GM12878 (cell line): ENCODE measurements around the gene ODAPH. TPM values are rescaled to one million over a fixed set of nuclear protein-coding genes. Genes with fewer than 3 reads are reported as not detected.

ENCODE experiments used
- ATAC-seq: fragments of 200-7000 bp; cut with Tn5 transposase; 3 replicates; pipeline ENCODE4 v1.9.1; 2020; ENCODE audit warnings: mild to moderate bottlenecking, moderate library complexity
- BruUV-seq: library from RNA; stranded (reverse); fragments of 400-500 nt; replicated peaks from 2 replicates; lab custom pipeline; 2021; lab: Mats Ljungman, UMichigan
- CTCF ChIA-PET: fragments of 300-600 bp; sonication (Branson Sonifier 250); formaldehyde crosslinking; extraction: SDS; loops from one replicate; lab custom pipeline; 2021; ENCODE audit warnings: inconsistent platforms; lab: Yijun Ruan, JAX
- POLR2A ChIA-PET: fragments of 350-600 bp; formaldehyde crosslinking; extraction: SDS; loops from one replicate; lab custom pipeline; 2021; ENCODE audit warnings: inconsistent platforms; lab: Charles Lee
- RAD21 ChIA-PET: fragments of 300-600 bp; sonication (Branson Sonifier 250); formaldehyde crosslinking; loops from one replicate; lab custom pipeline; 2023; ENCODE audit warnings: antibody characterized with exemption; ENCODE audit not compliant: unreplicated experiment; lab: Charles Lee
- SMC1A ChIA-PET: fragments of 300-600 bp; sonication (Branson Sonifier 250); formaldehyde crosslinking; loops from one replicate; lab custom pipeline; 2023; ENCODE audit not compliant: unreplicated experiment, uncharacterized antibody; lab: Charles Lee
- DNase-seq: peaks from one replicate; pipeline ENCODE4 v3.0.0-alpha.2; 2011; ENCODE audit warnings: low read depth, low spot score
- FAIRE-seq: peaks from 3 replicates; lab custom pipeline; 2011; peaks lifted over from hg19 to GRCh38; lab: Jason Lieb, UNC
- H2AFZ ChIP-seq: 2 replicates; pipeline ENCODE4 v1.6.0; 2011; ENCODE audit warnings: low read depth, low read length, control low read depth; ENCODE audit not compliant: control insufficient read depth
- H3K27ac ChIP-seq: 2 replicates; pipeline ENCODE4 v1.5.1; 2011; ENCODE audit warnings: control low read depth; ENCODE audit not compliant: control insufficient read depth, insufficient read depth
- H3K27me3 ChIP-seq, 2 experiments: replicated peaks in 1 of 2; 2 replicates each; pipeline versions ENCODE4 v1.6.0 to v1.6.1; 2011; ENCODE audit warnings: low read length in 1 of 2; ENCODE audit not compliant: control insufficient read depth in 2 of 2, insufficient read depth in 2 of 2
- H3K36me3 ChIP-seq, 2 experiments: 2 replicates each; pipeline ENCODE4 v1.5.1; 2011; ENCODE audit warnings: low read length in 1 of 2; ENCODE audit not compliant: control insufficient read depth in 2 of 2, insufficient read depth in 2 of 2
- H3K4me1 ChIP-seq: 2 replicates; pipeline ENCODE4 v1.6.1; 2011; ENCODE audit warnings: mild to moderate bottlenecking, low read length, moderate library complexity, mixed read lengths; ENCODE audit not compliant: control insufficient read depth, insufficient read depth
- H3K4me2 ChIP-seq: 2 replicates; pipeline ENCODE4 v1.6.0; 2011; ENCODE audit warnings: control low read depth; ENCODE audit not compliant: control insufficient read depth, insufficient read depth
- H3K4me3 ChIP-seq: fragments of 200-600 bp; sonication (generic); 2 replicates; pipeline ENCODE4 v1.5.1; 2016
- H3K79me2 ChIP-seq: 2 replicates; pipeline ENCODE4 v1.6.0; 2011; ENCODE audit warnings: low read length; ENCODE audit not compliant: control insufficient read depth, insufficient read depth
- H3K9ac ChIP-seq: 2 replicates; pipeline ENCODE4 v1.8.0; 2011; ENCODE audit warnings: low read length, control low read depth, mixed read lengths; ENCODE audit not compliant: control insufficient read depth, insufficient read depth
- H3K9me3 ChIP-seq: replicated peaks from 3 replicates; pipeline ENCODE4 v1.5.1; 2011; ENCODE audit warnings: mild to moderate bottlenecking, low read length; ENCODE audit not compliant: control insufficient read depth, insufficient read depth
- H4K20me1 ChIP-seq: 2 replicates; pipeline ENCODE4 v1.6.0; 2011; ENCODE audit not compliant: control insufficient read depth, insufficient read depth
- BCL11A ChIP-seq: IDR thresholded peaks from 2 replicates; pipeline ENCODE4 v1.6.1; 2011; ENCODE audit warnings: low read depth, low read length
- PAX5 ChIP-seq: IDR thresholded peaks from 2 replicates; pipeline ENCODE4 v1.6.1; 2011; ENCODE audit warnings: low read depth, low read length, borderline replicate concordance
- SIX5 ChIP-seq: IDR thresholded peaks from 2 replicates; pipeline ENCODE4 v1.6.1; 2011; ENCODE audit warnings: mild to moderate bottlenecking, low read depth, low read length, moderate library complexity; ENCODE audit not compliant: severe bottlenecking
- SREBF1 ChIP-seq: IDR thresholded peaks from 2 replicates; pipeline ENCODE4 v1.6.1; 2012; ENCODE audit warnings: mild to moderate bottlenecking, low read length
- TBL1XR1 ChIP-seq: IDR thresholded peaks from 2 replicates; pipeline ENCODE4 v1.6.1; 2012; ENCODE audit warnings: low read depth, low read length, improper control_type of control experiment
- WRNIP1 ChIP-seq: IDR thresholded peaks from 2 replicates; pipeline ENCODE4 v1.6.1; 2011; ENCODE audit warnings: low read depth, low read length, improper control_type of control experiment, borderline replicate concordance
- WGBS: methylation state at CpG from one replicate; pipeline ENCODE4 v1.1.6; 2016; ENCODE audit warnings: low lambda C conversion rate; ENCODE audit not compliant: insufficient replicate concordance, insufficient coverage; ENCODE audit errors: missing lambda C conversion rate; 5-methylcytosine and 5-hydroxymethylcytosine counted together
- in situ Hi-C: fragments of 300-500 bp; cut with MboI; formaldehyde crosslinking; loops from 9 replicates; pipeline ENCODE4 v1.14.3; 2018; ENCODE audit warnings: mixed read lengths
- intact Hi-C: fragments of 100-400 bp; cut with micrococcal nuclease; formaldehyde crosslinking; loops from one replicate; pipeline ENCODE4 v1.14.2; 2022; ENCODE audit not compliant: unreplicated experiment
- polyA plus RNA-seq, 11 experiments: library from polyadenylated mRNA; depleted of rRNA in 4 of 11; unstranded in 6 of 11; stranded (reverse) in 5 of 11; fragments of >200 nt; fragmentation: Nextera tagmentation in 4 of 11; fragmentation: Illumina TruSeq in 1 of 11; extraction: Ambion mirVana in 4 of 11; extraction: Trizol in 1 of 11; gene quantifications; 1 replicate in 1 of 11; 2 replicates in 10 of 11; pipeline versions ENCODE4 v1.2.1 to v1.2.3, GENCODE V29; 2011 to 2016; ENCODE audit warnings: inconsistent platforms in 2 of 11, missing spikeins in 2 of 11, low read depth in 1 of 11
- total RNA-seq, 4 experiments: library from RNA; depleted of rRNA in 3 of 4; stranded (reverse); fragments of >200 nt in 3 of 4; fragmentation: Illumina TruSeq in 1 of 4; extraction: Trizol in 1 of 4; gene quantifications; 2 replicates each; pipeline versions ENCODE4 v1.2.1 to v1.2.3, GENCODE V29; 2013 to 2021
- TF ChIP-seq, protein P1 (sequence below): fragments of 450-650 bp; IDR thresholded peaks from 2 replicates; pipeline ENCODE4 v1.6.1; 2017; ENCODE audit warnings: mild to moderate bottlenecking, low read depth, inconsistent platforms; ENCODE audit not compliant: poor library complexity, severe bottlenecking
- TF ChIP-seq, protein P2 (sequence below): IDR thresholded peaks from 2 replicates; pipeline ENCODE4 v1.6.1; 2012; ENCODE audit warnings: improper control_type of control experiment, low read depth, low read length; ENCODE audit not compliant: insufficient replicate concordance

The ODAPH gene
- total and polyA plus RNA-seq, 10 of the 15 experiments (the other 5 are each of a cell fraction or from before 2014, with no cell fraction given) = 0.06 to 0.13 (median 0.12) TPM; not detected in 6

DNA sequence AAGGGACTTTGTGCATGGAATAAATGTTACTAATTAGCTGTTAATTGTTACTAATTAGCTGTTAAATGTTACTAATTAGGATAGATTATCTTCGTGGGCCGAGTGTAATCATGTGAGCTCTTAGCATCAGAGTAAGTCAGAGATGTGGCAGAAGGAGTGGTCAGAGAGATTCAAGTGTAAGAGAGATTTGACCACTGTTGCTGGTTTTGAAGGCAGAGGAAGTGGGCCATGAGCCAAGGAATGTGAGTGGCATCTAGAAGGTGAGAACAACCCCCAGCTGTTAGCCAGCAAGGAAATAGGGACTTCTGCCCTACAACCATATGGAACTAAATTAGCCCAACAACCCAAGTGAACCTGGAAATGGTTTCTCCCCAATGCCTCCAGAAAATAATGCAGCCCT is 28.2 kb downstream of the ODAPH start (continued):
- no peak for TF ChIP-seq PAX5

DNA sequence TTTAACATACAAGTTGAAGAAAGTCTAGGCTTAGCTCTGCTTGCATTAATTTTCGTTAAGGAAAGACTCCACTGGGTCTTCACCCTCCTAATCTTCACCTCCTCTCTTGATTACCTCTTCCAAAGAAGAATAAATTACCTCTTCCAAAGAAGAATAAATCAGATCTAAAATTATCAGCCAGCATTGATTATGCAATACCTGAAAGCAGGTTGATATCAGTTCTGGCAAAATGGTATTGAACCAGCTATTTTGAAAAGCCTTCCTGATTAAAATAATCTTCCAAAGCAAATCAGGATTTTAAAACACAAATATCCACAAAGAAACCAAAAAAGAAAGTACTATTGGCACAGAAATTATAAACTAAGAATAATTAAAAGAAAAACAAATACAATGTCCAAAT is 37.5 kb downstream of the ODAPH start:
- intact Hi-C loops = no loop called here
- CTCF ChIA-PET = interaction anchor here (0.6 kb wide), 1 partner anchor 31 kb away, joined by 3 read pairs; no protein-coding TSS in a partner anchor
- H3K36me3 ChIP-seq = no peaks in the 10 kb centered on the region
- H3K4me3 ChIP-seq = no peak overlapping the region
- TF ChIP-seq, protein P1, sequence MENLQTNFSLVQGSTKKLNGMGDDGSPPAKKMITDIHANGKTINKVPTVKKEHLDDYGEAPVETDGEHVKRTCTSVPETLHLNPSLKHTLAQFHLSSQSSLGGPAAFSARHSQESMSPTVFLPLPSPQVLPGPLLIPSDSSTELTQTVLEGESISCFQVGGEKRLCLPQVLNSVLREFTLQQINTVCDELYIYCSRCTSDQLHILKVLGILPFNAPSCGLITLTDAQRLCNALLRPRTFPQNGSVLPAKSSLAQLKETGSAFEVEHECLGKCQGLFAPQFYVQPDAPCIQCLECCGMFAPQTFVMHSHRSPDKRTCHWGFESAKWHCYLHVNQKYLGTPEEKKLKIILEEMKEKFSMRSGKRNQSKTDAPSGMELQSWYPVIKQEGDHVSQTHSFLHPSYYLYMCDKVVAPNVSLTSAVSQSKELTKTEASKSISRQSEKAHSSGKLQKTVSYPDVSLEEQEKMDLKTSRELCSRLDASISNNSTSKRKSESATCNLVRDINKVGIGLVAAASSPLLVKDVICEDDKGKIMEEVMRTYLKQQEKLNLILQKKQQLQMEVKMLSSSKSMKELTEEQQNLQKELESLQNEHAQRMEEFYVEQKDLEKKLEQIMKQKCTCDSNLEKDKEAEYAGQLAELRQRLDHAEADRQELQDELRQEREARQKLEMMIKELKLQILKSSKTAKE = no peak
- TF ChIP-seq SIX5 = no peak
- no peak for TF ChIP-seq SREBF1
- no peak for TF ChIP-seq WRNIP1
- TF ChIP-seq TBL1XR1 = no peak
- TF ChIP-seq, protein P2, sequence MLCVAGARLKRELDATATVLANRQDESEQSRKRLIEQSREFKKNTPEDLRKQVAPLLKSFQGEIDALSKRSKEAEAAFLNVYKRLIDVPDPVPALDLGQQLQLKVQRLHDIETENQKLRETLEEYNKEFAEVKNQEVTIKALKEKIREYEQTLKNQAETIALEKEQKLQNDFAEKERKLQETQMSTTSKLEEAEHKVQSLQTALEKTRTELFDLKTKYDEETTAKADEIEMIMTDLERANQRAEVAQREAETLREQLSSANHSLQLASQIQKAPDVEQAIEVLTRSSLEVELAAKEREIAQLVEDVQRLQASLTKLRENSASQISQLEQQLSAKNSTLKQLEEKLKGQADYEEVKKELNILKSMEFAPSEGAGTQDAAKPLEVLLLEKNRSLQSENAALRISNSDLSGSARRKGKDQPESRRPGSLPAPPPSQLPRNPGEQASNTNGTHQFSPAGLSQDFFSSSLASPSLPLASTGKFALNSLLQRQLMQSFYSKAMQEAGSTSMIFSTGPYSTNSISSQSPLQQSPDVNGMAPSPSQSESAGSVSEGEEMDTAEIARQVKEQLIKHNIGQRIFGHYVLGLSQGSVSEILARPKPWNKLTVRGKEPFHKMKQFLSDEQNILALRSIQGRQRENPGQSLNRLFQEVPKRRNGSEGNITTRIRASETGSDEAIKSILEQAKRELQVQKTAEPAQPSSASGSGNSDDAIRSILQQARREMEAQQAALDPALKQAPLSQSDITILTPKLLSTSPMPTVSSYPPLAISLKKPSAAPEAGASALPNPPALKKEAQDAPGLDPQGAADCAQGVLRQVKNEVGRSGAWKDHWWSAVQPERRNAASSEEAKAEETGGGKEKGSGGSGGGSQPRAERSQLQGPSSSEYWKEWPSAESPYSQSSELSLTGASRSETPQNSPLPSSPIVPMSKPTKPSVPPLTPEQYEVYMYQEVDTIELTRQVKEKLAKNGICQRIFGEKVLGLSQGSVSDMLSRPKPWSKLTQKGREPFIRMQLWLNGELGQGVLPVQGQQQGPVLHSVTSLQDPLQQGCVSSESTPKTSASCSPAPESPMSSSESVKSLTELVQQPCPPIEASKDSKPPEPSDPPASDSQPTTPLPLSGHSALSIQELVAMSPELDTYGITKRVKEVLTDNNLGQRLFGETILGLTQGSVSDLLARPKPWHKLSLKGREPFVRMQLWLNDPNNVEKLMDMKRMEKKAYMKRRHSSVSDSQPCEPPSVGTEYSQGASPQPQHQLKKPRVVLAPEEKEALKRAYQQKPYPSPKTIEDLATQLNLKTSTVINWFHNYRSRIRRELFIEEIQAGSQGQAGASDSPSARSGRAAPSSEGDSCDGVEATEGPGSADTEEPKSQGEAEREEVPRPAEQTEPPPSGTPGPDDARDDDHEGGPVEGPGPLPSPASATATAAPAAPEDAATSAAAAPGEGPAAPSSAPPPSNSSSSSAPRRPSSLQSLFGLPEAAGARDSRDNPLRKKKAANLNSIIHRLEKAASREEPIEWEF = no peak
- TF ChIP-seq BCL11A = no peak
- TF ChIP-seq, all 136 proteins: peak for 0
- Histone ChIP-seq H2AFZ (no peak overlapping the region), H3K27me3 (no peaks in the 10 kb centered on the region), H3K9ac (no peak overlapping the region), H3K4me2 (no peak overlapping the region), H4K20me1 (no peaks in the 10 kb centered on the region), H3K4me1 (no peaks in the 10 kb centered on the region), H3K27ac (no peak overlapping the region), H3K79me2 (no peaks in the 10 kb centered on the region), H3K9me3 (no peaks in the 10 kb centered on the region)
- ChIA-PET RAD21 (no interaction called here), POLR2A (interaction anchor here (0.6 kb wide), 1 partner anchor 60 kb away, joined by 4 read pairs; no protein-coding TSS in a partner anchor), SMC1A (interaction anchor here (0.7 kb wide), 1 partner anchor 131 kb away, joined by 3 read pairs; the partner anchor contains the start of gene USO1)
- WGBS = 30% methylated on average over 1 of the region's 1 CpG
- DNase-seq (no peak), FAIRE-seq (no peak), ATAC-seq (no peak)
- no TSS peak for BruUV-seq
- in situ Hi-C loops = no loop called here
